ENCODE results near the gene HOXD1. TPM values are rescaled to one million over a fixed set of nuclear protein-coding genes. Genes with fewer than 3 reads are reported as not detected.

The HOXD1 gene
- polyA plus RNA-seq, 1 of the 3 experiments (the other 2 are of a cell fraction): not detected

- TF ChIP-seq IRF3 (IDR thresholded peaks at IDR 0.05; ENCODE audit: low read depth, low read length): no peak
- no peak for TF ChIP-seq FOXJ3 (CRISPR knock-in tag; IDR thresholded peaks at IDR 0.05)
- TF ChIP-seq GABPA (IDR thresholded peaks at IDR 0.05; ENCODE audit: low read depth): no peak
Observed at GRCh38 chr2:176174824-176175708, 13.4 kb upstream of the HOXD1 start (continued).

- POLR2A ChIA-PET: interaction anchor here (1.0 kb wide), 1 partner anchor 12 kb away, joined by 3 read pairs; the partner anchor contains the start of gene HOXD1
- CTCF ChIA-PET: interaction anchor here (0.8 to 2.5 kb wide), 5 partner anchors 9 to 379 kb away, joined by 3 to 11 read pairs (median 4); no protein-coding TSS in a partner anchor
- WGBS (ENCODE audit: low lambda C conversion rate): 60% methylated on average over 7 of the region's 7 CpGs
- Histone ChIP-seq H3K4me3 (ENCODE audit: low read depth in 2 of 2, low read length in 1 of 2) (no peak overlapping the region), H3K4me1 (ENCODE audit: control insufficient read depth in 1 of 2, insufficient read depth in 2 of 2, low read depth in 1 of 2, low read length in 1 of 2) (peaks cover 0 to 5% of the 10 kb centered on the region in 2 experiments; a peak in 2 of 4 replicates), H4K20me1 (ENCODE audit: insufficient read depth) (no peaks in the 10 kb centered on the region), H3K27me3 (ENCODE audit: insufficient read depth) (no peaks in the 10 kb centered on the region), H2AFZ (ENCODE audit: low read depth) (no peak overlapping the region), H3K9me3 (no peaks in the 10 kb centered on the region), H3K9me2 (no peaks in the 10 kb centered on the region), H3K9ac (no peak overlapping the region), H3F3A (replicated peaks; ENCODE audit: insufficient read depth) (no peaks in the 10 kb centered on the region), H3K36me3 (replicated peaks in 1 of 2; ENCODE audit: control insufficient read depth in 1 of 2, insufficient read depth in 2 of 2, low read length in 1 of 2) (peaks cover 0 to 4% of the 10 kb centered on the region in 2 experiments), H3K79me2 (ENCODE audit: insufficient read depth) (no peaks in the 10 kb centered on the region), H3K4me2 (no peak overlapping the region), H3K27ac (ENCODE audit: low read depth in 2 of 2, low read length in 1 of 2) (no peak overlapping the region)
- TF ChIP-seq NFIC (IDR thresholded peaks at IDR 0.05; ENCODE audit: borderline replicate concordance) (no peak), SIN3A (IDR thresholded peaks at IDR 0.05; ENCODE audit: borderline replicate concordance, low read depth, low read length) (no peak), REST (IDR thresholded peaks at IDR 0.05; ENCODE audit: low read depth, low read length) (no peak), YY1 (IDR thresholded peaks at IDR 0.05; ENCODE audit: low read depth) (no peak), RXRA (IDR thresholded peaks at IDR 0.05; ENCODE audit: borderline replicate concordance, low read depth) (no peak)
- no peak for DNase-seq
Observed at GRCh38 chr2:176175709-176176607, 12.5 kb upstream of the HOXD1 start.

Measured in SK-N-SH (cell line).